ENCODE measurements around the gene FIZ1. TPM values are rescaled to one million over a fixed set of nuclear protein-coding genes. Genes with fewer than 3 reads are reported as not detected.
A peak's percentile ranks its signal among the peaks of the same experiment; 100 is the strongest.

FIZ1 gene
- total and polyA plus RNA-seq, 12 donors: 9.3 to 18.8 (median 13.5) TPM

DNA sequence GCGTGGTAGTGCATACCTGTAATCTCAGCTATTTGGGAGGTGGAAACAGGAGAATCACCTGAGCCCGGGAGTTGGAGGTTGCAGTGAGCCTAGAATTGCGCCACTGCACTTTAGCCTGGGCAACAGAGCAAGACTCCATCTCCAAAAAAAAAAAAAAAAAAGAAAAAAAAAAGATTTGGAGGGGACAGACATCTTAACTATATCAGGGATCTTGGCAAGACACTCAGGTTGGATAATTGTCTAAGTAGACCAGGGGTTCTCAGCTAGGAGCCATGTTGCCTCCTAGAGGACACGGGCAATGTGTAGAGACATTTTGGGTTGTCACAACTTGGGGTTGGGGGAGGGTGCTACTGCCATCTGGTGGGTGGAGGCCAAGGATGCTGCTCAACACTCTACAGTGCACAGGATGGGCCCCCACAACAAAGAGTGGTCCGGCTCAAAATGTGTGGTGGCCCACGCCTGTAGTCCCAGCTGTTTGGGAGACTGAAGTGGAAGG lies 39.6 kb upstream of the FIZ1 start:
- no peak for ATAC-seq
- H3K4me1 ChIP-seq: peaks cover 19 to 82% (median 63%) of the 10 kb centered on the region in 9 donors
- WGBS, 2 donors: 86 to 88% methylated on average over 6 of the region's 6 CpGs

DNA sequence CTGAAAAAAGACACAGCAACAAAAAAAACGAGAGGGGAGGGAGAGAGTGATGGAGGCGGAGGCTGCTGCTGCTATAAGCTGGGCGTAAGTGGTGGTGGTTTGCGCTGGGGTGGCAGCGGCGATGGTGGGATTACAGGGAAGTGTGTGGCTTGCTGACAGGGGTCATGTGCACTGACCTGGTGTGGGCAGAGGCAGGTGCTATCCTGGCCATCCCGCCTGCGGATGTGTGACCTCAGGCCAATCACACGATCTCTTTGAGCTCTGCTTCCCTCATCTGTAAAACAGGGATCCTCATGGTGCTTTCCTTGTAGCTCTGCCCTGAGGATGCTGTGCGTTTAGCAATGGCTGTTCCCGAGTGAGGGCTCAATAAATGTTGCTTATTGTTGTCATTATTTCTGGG lies 38.2 kb upstream of the FIZ1 start:
- Histone ChIP-seq H3K27ac (no peak overlapping the region), H3K9me3 (no peaks in the 10 kb centered on the region), H3K27me3 (no peaks in the 10 kb centered on the region), H3K36me3 (peaks cover 0 to 8% (median 0%) of the 10 kb centered on the region in 9 donors), H3K4me3 (no peak overlapping the region), H3K4me1 (peaks cover 19 to 74% (median 57%) of the 10 kb centered on the region in 9 donors)
- ATAC-seq: no peak
- TF ChIP-seq, protein P1, sequence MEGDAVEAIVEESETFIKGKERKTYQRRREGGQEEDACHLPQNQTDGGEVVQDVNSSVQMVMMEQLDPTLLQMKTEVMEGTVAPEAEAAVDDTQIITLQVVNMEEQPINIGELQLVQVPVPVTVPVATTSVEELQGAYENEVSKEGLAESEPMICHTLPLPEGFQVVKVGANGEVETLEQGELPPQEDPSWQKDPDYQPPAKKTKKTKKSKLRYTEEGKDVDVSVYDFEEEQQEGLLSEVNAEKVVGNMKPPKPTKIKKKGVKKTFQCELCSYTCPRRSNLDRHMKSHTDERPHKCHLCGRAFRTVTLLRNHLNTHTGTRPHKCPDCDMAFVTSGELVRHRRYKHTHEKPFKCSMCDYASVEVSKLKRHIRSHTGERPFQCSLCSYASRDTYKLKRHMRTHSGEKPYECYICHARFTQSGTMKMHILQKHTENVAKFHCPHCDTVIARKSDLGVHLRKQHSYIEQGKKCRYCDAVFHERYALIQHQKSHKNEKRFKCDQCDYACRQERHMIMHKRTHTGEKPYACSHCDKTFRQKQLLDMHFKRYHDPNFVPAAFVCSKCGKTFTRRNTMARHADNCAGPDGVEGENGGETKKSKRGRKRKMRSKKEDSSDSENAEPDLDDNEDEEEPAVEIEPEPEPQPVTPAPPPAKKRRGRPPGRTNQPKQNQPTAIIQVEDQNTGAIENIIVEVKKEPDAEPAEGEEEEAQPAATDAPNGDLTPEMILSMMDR (IDR thresholded peaks at IDR 0.05): no peak
- WGBS, 2 donors: 74 to 81% methylated on average over 11 of the region's 11 CpGs
- intact Hi-C loops (cut with DNase I): loop anchor here in 2 of 10 donors (10.0 kb wide), 2 partner anchors 123 to 493 kb away; partner anchors contain the start of gene TNNT1 (in 1 of the 2)
- peak in 1 of 2 donors; percentile 7 for DNase-seq

More for the DNA sequence above, 39.6 kb upstream of the FIZ1 start:
- Histone ChIP-seq H3K27ac (peak overlapping the region in 1 of 10 donors; percentile 91), H3K9me3 (no peaks in the 10 kb centered on the region), H3K4me3 (no peak overlapping the region), H3K36me3 (peaks cover 0 to 8% (median 0%) of the 10 kb centered on the region in 9 donors), H3K27me3 (no peaks in the 10 kb centered on the region)
- TF ChIP-seq, protein P1 (IDR thresholded peaks at IDR 0.05): peak in 8 of 9 donors; percentile 13 to 56 (median 40)
- DNase-seq: peak in 1 of 2 donors; percentile 29
- intact Hi-C loops (cut with DNase I): loop anchor here in 2 of 10 donors (10.0 kb wide), 2 partner anchors 124 to 494 kb away; partner anchors contain the start of gene TNNT1 (in 1 of the 2)

DNA sequence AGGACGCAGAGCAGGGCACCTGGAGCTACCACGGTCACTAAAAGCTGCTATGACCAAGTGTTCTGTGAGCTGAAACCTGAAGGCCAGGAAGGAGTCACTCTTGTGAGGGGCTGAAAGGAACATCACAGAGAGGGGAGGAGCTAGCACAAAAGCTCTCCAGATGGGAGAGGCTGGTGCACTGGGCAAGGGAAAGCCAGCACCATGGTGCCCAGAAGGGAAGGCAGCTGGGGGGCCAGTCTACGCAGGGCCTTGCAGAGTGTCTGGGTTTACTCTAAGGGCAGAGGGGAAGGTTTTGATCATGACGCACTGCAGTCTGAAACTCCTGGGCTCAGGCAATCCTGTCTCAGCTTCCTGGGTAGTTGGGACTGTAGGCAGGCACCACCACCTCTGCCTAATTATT lies 37.4 kb upstream of the FIZ1 start:
- Histone ChIP-seq H3K4me3 (peak overlapping the region in 2 of 10 donors; percentile 92 to 96), H3K27me3 (no peaks in the 10 kb centered on the region), H3K4me1 (peaks cover 14 to 68% (median 52%) of the 10 kb centered on the region in 9 donors), H3K27ac (no peak overlapping the region), H3K36me3 (peaks cover 0 to 8% (median 0%) of the 10 kb centered on the region in 9 donors), H3K9me3 (no peaks in the 10 kb centered on the region)
- DNase-seq (peak in 1 of 2 donors; percentile 8), ATAC-seq (no peak)
- intact Hi-C loops (cut with DNase I): loop anchor here in 2 of 10 donors (10.0 kb wide), 2 partner anchors 122 to 492 kb away; partner anchors contain the start of gene TNNT1 (in 1 of the 2)
- TF ChIP-seq, protein P1 (IDR thresholded peaks at IDR 0.05): no peak
- WGBS, 2 donors: 85 to 95% methylated on average over 4 of the region's 4 CpGs

DNA sequence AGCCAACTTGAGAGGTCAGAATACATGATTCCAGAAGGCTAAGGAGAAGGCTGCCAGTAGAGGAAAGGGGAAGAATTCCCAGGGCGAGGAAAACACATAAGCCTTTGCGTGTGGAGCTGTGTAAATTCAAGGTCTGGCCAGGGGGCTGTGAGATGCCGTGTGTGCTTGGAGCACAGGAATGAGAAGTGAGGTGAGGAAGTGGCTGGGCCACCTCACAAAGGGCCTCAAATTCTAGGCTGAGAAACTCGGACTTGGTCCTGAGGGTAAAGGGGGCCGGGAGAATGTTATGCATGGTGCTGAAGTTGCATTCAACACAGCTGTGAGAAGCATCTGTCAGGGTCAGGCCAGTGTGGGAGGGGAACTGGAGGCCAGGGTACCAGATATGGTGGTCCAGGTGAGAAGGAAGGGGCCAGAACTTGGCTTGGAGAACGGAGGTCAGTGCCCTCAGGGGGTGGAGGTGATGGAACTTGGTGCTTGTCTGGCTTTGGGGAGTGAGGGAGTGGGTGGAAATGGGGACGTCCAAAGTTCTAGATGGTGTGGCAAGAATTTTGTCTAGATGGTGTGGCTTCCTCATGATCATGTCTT lies 36.6 kb upstream of the FIZ1 start:
- TF ChIP-seq, protein P1 (IDR thresholded peaks at IDR 0.05): no peak
- Histone ChIP-seq H3K36me3 (peaks cover 0 to 8% (median 0%) of the 10 kb centered on the region in 9 donors), H3K27ac (peak overlapping the region in 8 of 10 donors; percentile 83 to 99 (median 98)), H3K4me1 (peaks cover 14 to 68% (median 50%) of the 10 kb centered on the region in 9 donors), H3K4me3 (peak overlapping the region; percentile 57 to 100 (median 93)), H3K27me3 (no peaks in the 10 kb centered on the region), H3K9me3 (no peaks in the 10 kb centered on the region)
- peak in 1 of 2 donors; percentile 3 for DNase-seq
- WGBS, 2 donors: 69 to 75% methylated on average over 7 of the region's 7 CpGs
- intact Hi-C loops (cut with DNase I): loop anchor here in 3 of 10 donors (1.0 to 10.0 kb wide), 3 partner anchors 17 to 491 kb away; partner anchors contain the start of gene TNNT1 (in 1 of the 3)
- ATAC-seq: no peak
